HG03457 (cell line): ENCODE data around the gene CHPT1.
"Not testable (repeated sequence)": the region's sequence is repeated elsewhere in the genome, so short reads cannot be mapped to it uniquely, and the experiment has no call there.

Experiments used
- ATAC-seq: cut with Tn5 transposase; IDR thresholded peaks from one replicate; pipeline ENCODE4 v1.9.1; 2021; ENCODE audit warnings: moderate number of reproducible peaks; ENCODE audit not compliant: unreplicated experiment

CHPT1 gene

DNA sequence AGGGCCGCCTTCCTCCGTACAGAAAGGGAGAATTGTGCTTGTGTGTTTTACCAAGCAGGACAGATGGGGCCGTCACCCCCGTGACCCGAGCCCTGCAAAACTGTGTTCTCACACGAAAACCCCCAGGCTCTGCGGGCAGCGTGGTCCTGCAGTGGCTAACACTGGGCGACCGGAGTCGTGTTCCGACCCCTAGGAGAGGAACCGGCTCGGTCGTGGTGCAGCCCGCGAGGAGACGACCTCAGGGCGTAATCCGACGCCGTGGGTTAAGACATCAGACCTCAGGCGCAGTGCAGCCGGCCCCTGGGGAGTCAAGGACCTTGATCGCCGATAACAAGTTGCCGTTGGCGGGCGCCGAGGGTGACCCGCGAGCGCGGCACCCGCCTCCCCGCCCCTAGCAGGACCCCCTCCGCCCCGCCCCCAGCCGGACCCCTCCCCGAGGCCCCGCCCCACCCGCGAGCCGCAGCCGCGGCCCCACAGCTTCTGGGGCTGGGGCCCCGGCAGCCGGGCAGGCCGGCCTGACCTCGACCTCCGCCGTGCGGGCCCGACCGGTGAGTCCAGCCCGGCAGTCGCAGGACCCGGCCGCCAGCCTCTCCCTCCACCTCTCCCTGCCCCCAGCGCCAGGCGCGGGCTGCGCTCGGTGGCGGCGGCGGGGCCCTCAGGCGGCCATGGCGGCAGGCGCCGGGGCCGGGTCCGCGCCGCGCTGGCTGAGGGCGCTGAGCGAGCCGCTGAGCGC lies at the start of gene CHPT1:
Gene CHPT1 (plus strand): TSS at position 444 of the 733 bp plus-strand sequence. CDS start 222 bp downstream, at position 666.
- peak; percentile 49 for ATAC-seq

DNA sequence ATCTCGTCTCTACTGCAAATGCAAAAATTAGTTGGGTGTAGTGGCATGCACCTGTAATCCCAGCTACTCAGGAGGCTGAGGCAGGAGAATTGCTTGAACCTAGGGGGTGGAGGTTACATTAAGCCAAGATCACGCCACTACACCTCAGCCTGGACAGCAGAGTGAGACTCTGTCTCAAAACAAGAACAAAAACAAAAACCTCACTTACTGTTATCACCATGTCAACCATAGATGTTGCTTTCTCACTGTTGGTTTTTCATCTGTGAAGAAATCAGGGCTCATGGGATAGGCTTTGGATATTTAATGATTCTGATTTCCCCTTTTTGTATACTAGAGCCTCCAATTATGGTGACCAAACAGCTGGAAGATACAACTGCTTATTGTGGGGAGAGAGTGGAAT lies 49.7 kb upstream of the CHPT1 start:
- no peak for ATAC-seq

DNA sequence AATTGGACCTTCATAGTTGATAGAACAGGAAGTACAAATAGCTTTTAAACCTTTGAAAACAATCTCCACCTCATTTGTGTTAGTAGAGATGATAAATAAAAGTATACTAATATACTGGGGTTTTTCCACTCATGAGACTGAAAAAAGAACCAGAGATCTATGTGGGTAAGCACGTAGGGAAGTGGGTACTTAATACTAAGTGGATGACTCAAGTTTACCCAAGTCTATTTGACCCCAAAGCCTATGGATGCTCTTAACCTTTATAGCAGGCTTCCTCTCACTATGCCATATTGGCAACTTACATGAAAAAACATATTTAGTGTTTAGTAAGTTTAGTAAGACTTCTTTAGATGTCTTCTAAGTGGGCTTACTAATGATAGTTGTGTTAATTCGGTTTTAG lies 49.2 kb upstream of the CHPT1 start:
- no peak for ATAC-seq

DNA sequence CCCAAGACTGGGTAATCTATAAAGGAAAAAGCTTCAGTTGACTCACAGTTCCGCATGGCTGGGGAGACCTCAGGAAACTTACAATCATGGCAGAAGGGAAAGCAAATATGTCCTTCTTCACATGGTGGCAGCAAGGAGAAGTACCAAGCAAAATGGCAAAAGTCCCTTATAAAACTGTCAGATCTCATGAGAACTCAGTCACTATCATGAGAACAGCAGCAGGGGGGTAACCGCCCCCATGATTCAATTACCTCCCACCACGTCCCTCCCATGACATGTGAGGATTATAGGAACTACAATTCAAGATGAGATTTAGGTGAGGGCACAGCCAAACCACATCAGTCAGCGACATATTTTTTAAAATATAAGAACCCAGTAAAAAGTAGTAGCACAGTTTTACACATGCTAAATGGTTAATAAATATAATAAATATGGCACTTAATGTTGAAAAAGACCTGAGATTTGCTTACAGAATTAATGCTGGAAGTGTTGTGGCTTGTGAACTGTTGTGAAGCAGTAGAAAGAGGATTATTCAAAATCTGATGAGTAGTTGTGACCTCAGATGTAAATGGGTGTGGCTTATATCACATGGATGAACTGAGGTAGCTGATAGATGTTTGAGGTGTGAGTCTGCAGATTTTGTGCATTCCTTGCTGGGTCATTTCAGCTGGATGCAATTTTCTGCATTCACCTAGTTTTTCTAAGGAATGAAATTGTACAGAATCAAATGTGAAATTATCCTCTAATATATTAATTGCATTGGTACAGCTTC lies 46.9 kb upstream of the CHPT1 start:
- no peak for ATAC-seq

DNA sequence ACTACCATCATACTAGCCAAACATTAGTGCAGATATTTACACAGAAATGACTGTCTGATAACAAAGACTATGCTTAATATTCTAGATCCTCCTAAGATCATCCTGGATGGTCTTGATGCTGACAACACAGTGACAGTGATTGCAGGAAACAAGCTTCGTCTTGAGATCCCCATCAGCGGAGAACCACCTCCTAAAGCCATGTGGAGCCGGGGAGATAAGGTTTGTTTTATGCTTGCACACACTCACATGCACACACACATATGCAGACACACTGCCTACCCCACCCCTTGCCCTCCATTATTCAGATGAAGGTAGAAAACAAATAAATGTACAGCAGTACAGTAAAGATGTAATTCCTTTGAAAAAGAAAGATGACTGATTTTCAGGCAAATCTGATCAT lies 44.4 kb upstream of the CHPT1 start:
- ATAC-seq: no peak

DNA sequence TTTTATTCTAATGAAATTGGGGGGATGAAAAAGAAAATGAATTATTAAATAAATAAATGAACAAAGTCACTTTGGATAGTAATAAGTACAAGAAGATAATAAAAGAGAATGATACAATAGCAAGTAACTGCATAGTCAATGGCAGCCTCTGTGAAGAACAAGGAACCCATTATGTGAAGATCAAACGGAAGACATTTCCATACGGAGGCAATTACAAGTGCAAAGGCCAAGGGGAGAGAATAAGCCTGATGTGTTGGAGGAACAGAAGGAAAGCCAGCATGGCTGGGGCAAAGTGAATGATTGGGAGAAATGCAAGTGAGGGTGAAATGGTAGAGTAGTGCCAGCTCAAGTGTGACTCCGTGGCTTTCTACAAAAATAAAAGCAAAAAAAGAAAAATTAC lies 43.9 kb upstream of the CHPT1 start:
- no peak for ATAC-seq

DNA sequence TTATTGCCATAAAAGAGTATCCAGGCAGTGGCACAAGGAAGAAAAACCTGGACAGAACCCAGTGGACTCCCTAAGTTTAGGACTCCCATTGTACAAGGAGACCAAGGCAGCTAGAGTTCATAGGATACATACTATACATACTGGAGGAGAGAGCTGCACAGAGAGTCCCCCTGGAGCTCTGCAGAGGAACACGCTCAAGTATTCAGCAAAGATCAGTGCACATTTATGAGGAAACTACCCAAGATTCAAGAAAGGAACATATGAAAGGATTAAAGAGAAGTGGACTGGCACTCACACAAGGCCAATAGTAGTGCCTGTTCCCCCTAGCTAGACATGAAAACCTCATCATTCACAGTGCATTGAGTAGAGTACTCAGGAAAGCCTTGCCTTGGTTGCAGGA lies 43.0 kb upstream of the CHPT1 start:
- no peak for ATAC-seq

DNA sequence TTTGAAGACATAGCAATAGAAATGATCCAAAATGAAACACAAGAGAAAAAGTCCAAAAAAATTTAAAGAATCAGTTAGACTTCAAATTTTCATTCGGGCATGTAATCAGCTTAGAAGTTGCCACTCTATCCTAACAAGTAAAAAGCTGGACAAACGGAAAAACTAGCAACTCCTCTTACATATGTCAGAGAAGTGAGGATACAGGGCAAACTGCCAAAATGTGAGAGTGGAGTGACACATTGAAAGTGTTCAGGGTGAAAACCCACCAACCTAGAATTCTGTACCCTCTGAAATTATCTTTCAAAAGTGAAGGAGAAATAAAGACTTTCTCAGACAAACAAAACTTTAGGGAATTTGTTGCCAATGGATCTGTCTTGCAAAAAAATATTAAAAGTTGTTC lies 42.0 kb upstream of the CHPT1 start:
- no peak for ATAC-seq

DNA sequence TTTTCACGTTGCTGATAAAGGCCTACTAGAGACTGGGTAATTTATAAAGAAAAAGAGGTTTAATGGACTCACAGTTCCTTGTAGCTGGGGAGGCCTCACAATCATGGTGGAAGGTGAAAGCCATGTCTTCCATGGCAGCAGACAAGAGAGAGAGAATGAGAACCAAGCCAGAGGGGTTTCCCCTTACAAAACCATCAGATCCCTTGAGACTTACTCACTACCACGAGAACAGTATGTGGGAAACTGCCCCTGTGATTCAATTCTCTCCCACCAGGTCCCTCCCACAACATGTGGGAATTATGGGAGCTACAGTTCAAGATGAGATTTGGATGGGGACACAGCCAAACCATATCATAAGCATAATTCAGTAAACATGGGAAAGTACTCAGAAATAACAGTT lies 36.8 kb upstream of the CHPT1 start:
- ATAC-seq: not testable (repeated sequence)

DNA sequence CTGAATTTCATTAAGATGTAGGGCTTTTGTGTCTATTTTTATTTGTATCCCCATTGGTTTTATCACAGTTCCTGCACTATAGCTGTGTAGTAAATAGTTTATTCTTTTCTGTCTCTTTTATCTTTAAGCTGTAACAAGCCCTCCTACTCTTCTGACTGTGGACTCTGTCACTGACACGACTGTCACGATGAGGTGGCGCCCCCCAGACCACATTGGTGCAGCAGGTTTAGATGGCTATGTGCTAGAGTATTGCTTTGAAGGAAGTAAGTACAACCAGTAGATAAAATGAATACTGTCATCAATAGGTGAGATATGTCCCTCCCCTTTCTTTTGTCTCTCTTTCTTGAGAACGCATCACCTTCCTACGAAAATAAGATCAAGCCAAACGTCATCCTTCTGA lies 34.1 kb upstream of the CHPT1 start:
- no peak for ATAC-seq

DNA sequence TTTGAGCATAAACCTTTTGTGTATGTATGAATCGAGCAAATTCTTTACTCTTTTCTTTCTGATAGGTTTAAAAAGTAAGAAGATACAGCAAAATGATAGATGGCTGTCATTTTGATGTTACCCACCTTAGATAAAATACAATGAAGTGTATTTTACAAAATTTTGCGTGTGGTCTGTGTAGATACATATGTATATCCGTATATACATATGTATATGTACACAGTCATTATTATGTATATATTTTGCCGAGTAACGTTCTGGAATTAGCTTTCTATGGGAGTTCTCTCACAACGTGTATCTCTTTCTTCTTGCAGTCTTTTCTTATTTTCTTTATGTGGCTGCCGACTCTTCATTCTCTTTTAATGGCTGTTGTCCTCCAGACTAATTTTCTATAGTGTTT lies 32.4 kb upstream of the CHPT1 start:
- ATAC-seq: no peak

DNA sequence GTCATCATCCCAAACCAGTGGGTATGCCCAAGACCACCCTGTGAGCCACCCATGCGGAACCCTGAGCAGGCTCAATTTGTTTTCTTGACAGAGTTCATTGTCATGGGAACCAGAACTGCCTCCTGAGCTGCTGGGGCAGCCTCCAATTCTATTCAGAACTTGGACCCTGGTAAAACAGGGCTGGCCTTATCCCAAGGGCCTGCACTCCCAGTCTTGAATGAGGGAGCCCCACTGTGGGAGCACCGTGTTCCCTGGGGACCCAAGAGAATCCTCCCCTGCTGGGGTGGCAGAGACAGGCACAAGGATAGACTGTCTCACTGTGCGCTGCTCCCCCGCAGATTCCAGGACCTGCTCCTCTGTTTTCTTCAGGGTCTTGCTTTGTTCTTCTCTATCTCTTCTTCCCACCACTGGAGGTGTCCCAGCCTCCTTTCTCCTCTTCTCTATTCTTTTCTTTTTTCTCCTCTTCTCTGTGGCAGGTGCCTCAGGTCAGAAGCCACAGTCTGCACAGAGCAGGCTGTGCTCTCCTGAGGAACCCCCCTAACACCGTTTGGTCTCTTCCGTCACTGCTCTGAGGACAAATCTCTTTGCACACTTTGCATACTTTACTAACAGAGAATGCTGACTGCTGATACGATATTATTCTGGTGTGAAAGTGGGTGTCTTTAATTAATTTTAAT lies 31.2 kb upstream of the CHPT1 start:
- no peak for ATAC-seq

DNA sequence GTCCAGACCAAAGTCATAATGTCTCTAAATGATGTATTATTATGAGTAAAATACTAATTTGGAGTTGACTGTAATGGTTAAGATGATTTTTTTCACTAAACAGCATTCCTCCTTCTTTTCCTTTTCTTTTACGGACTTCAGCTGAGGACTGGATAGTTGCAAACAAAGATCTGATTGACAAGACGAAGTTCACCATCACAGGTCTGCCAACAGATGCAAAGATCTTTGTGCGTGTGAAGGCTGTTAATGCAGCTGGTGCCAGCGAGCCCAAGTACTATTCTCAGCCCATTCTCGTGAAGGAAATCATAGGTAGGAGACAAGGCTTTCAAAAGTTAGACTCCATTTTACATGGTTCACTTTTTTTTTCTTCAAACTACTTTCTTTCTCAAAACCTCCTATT lies 29.8 kb upstream of the CHPT1 start:
- ATAC-seq: no peak

DNA sequence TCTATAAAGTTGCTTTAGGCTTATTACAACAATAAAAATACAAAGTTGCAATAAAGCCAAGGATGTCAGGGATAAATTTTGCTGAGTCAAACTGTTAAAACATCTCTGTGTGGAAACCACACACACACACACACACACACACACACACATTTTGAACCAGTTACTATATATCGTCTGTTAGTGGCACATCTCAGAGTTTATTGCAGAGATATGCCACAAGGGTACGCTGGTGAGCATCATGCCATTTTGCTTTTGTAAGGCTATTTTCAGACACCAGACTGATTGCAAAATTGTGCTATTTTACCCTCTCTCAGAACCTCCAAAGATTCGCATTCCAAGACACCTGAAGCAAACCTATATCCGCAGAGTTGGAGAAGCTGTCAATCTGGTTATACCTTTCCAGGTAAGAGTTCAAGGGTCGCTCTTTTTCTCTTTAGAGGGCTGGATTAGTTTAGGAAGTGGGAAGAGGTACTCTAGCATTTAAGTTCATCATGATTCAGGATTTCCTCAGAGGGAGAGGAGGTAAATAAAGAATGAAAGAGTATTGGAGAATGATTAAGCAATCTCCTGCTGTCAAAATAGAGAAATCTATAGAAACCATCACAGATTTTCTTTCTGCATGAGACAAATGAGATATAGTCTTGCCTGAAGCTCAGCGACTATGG lies 27.3 kb upstream of the CHPT1 start:
- no peak for ATAC-seq

DNA sequence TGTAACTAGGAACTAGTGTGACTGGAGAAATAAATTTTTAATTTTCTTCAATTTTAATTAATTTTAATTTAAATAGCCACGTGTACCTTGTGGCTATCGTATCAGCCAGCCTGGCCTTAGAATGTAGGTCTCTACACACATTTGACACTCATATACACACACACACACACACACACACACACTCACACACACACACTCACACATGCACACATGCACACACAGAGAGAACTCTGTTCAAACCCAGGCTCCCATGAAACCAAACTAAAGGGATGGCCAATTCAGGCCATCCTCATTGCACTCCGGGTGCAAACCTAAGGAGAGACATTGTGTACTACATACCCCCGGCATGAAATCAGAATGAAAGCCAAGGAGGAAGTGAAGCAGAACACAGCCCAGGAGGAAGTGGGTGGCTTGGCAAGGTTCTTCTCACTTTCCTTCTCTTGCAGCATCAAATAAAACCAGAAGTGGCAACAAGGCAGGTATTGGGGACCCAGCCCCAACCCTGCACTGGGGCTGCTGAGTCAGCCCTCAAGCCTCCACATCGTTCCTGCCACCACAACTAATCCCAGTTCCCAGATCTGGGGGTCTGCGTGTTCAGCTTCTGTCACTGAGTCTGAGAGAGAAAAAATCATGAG lies 26.2 kb upstream of the CHPT1 start:
- ATAC-seq: peak; percentile 78

DNA sequence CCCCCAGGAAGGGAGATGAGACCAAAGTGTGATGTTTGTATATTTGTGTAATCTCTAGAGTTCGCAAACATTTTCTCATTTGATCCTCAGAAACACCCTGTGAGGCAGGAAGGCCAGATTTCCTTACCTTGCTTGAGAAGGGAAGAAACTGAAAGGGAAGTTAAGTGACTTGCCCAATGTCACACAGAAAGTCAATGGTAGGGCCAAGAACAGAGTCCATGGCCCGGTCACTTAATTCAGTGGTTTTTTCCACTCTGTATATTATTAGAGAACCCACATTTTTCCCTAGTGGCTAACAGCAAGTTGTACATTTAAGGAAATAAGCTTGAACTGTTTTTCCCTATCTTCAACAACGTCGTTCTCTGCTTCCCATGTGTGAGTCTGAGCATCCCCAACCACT lies 25.6 kb upstream of the CHPT1 start:
- no peak for ATAC-seq

DNA sequence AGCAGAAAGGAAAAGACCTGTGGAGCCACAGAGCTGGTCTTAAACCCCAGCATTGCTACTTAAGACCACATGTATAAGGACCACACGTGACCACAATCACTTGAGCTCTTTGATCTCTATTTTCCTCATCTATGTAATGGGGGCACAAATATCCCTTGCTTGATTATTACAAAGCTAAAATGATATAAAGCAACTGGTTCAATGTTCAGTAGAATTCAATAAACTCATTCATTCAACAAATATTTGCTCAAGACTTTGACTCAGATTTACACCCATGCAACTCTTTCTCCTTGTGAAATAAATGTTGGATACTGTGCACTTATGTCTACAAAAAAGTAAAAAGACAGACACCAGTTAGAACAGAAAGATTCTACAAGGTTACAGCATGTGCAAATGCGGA lies 21.9 kb upstream of the CHPT1 start:
- ATAC-seq: no peak

DNA sequence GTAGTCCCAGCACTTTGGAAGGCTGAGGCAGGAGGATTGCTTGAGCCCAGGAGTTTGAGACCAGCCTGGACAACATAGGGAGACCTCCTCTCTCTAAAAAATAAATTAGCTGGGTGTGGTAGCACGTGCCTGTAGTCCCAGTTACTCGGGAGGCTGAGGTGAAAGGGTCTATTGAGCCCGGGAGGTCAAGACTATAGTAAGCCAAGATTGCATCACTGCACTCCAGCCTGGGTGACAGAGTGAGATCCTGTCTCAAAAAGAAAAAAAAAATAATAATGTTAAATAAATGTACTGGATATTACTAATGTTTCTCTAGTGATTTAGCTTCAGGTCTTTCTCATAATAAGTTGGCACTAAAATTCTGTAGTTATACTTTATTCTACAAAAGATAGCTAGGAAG lies 20.9 kb upstream of the CHPT1 start:
- not testable (repeated sequence) for ATAC-seq

DNA sequence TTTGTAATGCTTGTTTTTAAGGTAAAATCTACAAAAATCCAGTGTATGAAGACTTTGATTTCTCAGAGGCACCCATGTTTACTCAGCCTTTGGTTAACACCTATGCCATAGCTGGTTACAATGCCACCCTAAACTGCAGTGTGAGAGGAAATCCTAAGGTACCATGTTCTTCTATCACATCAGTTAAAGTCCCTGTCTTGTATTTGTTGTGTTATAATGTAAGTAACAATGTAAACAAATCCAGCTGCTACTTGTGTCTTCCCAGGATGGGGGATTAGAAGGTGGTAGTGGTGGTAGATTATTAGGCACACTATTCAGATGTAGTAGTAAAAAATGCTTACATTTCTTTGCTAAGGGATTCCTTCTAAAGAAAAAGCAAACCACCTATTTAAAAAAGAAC lies 19.4 kb upstream of the CHPT1 start:
- no peak for ATAC-seq

DNA sequence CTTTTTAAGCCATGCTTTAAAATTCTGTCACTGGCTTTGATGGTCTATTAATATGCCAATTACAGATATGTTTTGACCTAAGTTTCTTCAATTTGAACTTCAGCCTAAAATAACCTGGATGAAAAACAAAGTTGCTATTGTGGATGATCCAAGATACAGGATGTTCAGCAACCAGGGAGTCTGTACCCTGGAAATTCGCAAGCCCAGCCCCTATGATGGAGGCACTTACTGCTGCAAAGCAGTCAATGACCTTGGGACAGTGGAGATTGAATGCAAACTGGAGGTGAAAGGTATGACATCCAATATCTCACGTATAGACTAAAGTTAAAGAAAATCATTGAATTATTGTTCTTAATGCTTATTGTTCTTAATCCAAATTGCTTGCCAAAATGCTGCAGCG lies 17.2 kb upstream of the CHPT1 start:
- ATAC-seq: no peak

DNA sequence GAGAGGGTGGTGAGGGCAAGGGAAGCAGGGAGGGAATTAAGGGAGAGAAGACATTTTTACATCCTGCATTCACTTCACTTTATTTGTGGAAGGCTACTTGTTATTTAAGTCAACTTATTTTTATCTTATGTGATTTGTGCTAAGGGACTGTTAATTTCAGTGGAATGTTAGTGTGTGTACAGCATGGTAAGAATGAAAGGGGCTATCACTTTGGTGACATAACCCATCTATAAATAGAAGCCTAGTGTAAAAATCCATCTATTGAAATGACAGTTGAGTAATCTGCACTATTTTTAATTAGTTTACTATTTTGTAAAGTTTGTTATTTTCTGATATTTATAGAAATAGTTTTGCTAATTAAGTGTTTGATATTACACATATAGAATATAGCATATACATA lies 16.8 kb upstream of the CHPT1 start:
- ATAC-seq: no peak
